ENCODE measurements around the gene GPR108.

The GPR108 gene

DNA sequence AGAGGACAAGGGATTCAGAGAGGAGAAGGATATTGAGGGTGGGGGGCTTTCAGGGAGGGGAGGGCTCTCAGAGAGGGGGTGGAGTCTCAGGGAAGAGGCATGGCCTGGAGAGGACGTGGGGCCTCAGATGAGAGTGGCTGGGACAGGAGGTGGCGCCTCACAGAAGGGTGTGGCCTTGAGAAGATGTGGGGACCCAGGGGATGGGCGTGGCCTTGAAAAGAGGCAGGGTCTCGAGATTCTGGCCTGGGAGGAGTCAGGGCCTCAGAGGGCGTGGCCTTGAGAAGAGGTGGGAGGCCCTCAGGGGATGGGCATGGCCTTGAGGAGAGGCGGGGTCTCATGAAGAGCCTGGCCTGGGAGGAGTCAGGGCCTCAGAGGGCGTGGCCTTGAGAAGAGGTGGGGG is 43.7 kb downstream of the GPR108 start:
- no peak overlapping the region for H3K27ac ChIP-seq (ENCODE audit: low read depth, low read length)
- no peaks in the 10 kb centered on the region for H3K4me1 ChIP-seq (ENCODE audit: control insufficient read depth in 1 of 2, insufficient read depth in 2 of 2, low read length in 2 of 2)
- H3K9me3 ChIP-seq (ENCODE audit: control insufficient read depth in 1 of 2, low read length in 2 of 2) = no peaks in the 10 kb centered on the region
- H3K9ac ChIP-seq (ENCODE audit: low read depth in 1 of 2, low read length in 2 of 2) = no peak overlapping the region
- H3K27me3 ChIP-seq (ENCODE audit: control insufficient read depth in 1 of 2, insufficient read depth in 2 of 2, low read length in 2 of 2) = no peaks in the 10 kb centered on the region
- no peaks in the 10 kb centered on the region for H3K36me3 ChIP-seq (ENCODE audit: control insufficient read depth in 1 of 2, insufficient read depth in 2 of 2, low read length in 2 of 2)
- no peak overlapping the region for H3K4me3 ChIP-seq (ENCODE audit: low read depth in 1 of 2, low read length in 2 of 2)

DNA sequence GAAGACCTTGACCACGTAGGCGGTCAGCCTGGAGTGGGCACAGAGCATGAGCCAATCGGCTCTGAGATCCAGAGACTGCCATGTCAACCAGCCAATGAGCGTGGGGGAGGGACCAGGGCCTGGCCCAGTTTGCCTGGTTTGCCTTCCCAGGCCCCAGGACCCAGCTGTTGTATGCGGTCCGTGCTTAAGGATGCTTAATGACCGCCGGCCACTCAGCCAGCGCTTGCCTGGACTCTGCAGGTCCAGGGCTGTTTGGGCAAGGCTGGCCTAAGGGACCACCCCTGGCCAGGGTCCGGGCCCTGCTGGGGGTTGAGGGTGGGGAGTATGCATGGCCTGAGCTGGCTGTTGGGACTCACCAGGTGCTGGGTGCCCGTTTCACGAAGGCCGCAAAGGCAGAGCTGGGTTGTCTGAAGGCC is 44.3 kb downstream of the GPR108 start:
- no peak overlapping the region for H3K9ac ChIP-seq (ENCODE audit: low read depth in 1 of 2, low read length in 2 of 2)
- no peaks in the 10 kb centered on the region for H3K36me3 ChIP-seq (ENCODE audit: control insufficient read depth in 1 of 2, insufficient read depth in 2 of 2, low read length in 2 of 2)
- H3K4me3 ChIP-seq (ENCODE audit: low read depth in 1 of 2, low read length in 2 of 2) = no peak overlapping the region
- no peak overlapping the region for H3K27ac ChIP-seq (ENCODE audit: low read depth, low read length)
- H3K27me3 ChIP-seq (ENCODE audit: control insufficient read depth in 1 of 2, insufficient read depth in 2 of 2, low read length in 2 of 2) = no peaks in the 10 kb centered on the region
- H3K4me1 ChIP-seq (ENCODE audit: control insufficient read depth in 1 of 2, insufficient read depth in 2 of 2, low read length in 2 of 2) = no peaks in the 10 kb centered on the region
- H3K9me3 ChIP-seq (ENCODE audit: control insufficient read depth in 1 of 2, low read length in 2 of 2) = no peaks in the 10 kb centered on the region

DNA sequence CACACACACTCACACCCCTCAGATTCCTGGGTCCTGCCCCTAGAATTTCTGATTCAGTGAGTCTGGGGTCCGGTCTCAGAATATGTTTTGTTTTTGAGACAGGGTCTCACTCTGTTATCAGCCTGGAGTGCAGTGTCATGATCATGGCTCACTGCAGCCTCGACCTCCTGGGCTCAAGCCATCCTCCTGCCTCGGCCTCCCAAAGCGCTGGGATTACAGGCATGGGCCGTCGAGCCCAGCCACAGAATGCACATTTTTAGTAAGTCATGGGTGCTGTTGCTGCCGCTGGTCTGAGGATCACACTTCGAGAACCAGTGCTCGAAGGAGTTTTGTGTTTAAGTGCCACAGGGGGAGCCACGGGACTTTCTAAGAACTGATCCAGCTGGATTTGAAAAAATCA is 45.4 kb downstream of the GPR108 start:
- Histone ChIP-seq H3K27ac (ENCODE audit: low read depth, low read length) (no peak overlapping the region), H3K36me3 (ENCODE audit: control insufficient read depth in 1 of 2, insufficient read depth in 2 of 2, low read length in 2 of 2) (no peaks in the 10 kb centered on the region), H3K27me3 (ENCODE audit: control insufficient read depth in 1 of 2, insufficient read depth in 2 of 2, low read length in 2 of 2) (no peaks in the 10 kb centered on the region), H3K4me3 (ENCODE audit: low read depth in 1 of 2, low read length in 2 of 2) (no peak overlapping the region), H3K4me1 (ENCODE audit: control insufficient read depth in 1 of 2, insufficient read depth in 2 of 2, low read length in 2 of 2) (no peaks in the 10 kb centered on the region), H3K9ac (ENCODE audit: low read depth in 1 of 2, low read length in 2 of 2) (no peak overlapping the region), H3K9me3 (ENCODE audit: control insufficient read depth in 1 of 2, low read length in 2 of 2) (no peaks in the 10 kb centered on the region)

DNA sequence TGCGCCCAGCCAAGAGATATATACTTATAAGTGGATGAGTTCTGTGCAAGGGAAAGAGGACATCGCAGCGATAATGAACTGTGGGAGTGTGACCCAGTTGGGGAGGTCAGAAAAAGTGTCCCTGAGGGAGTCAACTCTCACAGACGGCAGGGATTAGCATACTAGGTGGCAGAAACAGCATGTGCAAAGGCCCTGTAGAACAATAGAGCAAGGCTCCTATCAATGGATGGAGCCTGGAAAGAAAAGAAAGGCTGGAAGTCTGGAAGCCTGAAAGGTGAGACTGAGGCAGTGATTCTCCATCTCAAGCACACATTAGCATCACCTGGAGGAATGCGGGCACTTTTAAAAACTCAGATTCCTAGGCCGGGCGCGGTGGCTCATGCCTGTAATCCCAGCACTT is 46.0 kb downstream of the GPR108 start:
- Histone ChIP-seq H3K36me3 (ENCODE audit: control insufficient read depth in 1 of 2, insufficient read depth in 2 of 2, low read length in 2 of 2) (no peaks in the 10 kb centered on the region), H3K9me3 (ENCODE audit: control insufficient read depth in 1 of 2, low read length in 2 of 2) (no peaks in the 10 kb centered on the region), H3K27me3 (ENCODE audit: control insufficient read depth in 1 of 2, insufficient read depth in 2 of 2, low read length in 2 of 2) (no peaks in the 10 kb centered on the region), H3K9ac (ENCODE audit: low read depth in 1 of 2, low read length in 2 of 2) (no peak overlapping the region), H3K4me1 (ENCODE audit: control insufficient read depth in 1 of 2, insufficient read depth in 2 of 2, low read length in 2 of 2) (no peaks in the 10 kb centered on the region), H3K4me3 (ENCODE audit: low read depth in 1 of 2, low read length in 2 of 2) (no peak overlapping the region), H3K27ac (ENCODE audit: low read depth, low read length) (no peak overlapping the region)

DNA sequence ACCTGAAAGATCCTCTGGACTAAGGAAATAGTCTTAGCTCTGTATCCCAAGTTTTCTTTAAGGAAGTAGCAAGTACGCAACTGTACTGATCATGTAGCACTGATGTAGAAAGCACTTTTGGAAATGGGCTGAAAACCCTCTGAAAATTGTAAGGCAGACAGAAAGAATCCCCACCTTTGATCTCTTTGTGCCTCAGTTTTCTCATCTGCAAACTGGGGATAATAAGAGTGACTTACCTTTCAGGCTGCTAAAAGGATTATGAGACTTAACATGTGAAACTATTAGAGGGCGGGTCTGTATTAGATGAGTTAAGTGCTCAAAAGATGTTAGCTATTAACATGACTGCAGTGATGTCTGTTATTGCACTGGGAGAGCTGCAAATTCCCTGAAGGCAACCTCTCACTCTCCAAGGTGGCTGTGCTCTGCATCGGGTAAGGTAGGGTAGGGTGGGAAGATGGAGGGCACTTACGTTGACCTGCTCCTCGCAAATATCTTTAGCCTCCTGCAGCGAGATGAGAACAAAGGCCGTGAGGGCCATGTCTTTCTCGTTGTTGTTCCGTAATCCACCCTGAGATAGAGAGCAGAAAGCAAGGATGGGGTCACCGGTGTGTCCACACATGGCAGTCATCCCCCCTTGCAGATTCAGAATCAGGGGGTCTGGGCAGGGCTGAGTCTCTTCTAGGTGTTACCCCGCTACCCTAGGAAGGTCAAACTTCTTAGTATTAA is 47.1 kb downstream of the GPR108 start:
- H3K4me1 ChIP-seq (ENCODE audit: control insufficient read depth in 1 of 2, insufficient read depth in 2 of 2, low read length in 2 of 2) = no peaks in the 10 kb centered on the region
- H3K4me3 ChIP-seq (ENCODE audit: low read depth in 1 of 2, low read length in 2 of 2) = no peak overlapping the region
- H3K27me3 ChIP-seq (ENCODE audit: control insufficient read depth in 1 of 2, insufficient read depth in 2 of 2, low read length in 2 of 2) = no peaks in the 10 kb centered on the region
- H3K36me3 ChIP-seq (ENCODE audit: control insufficient read depth in 1 of 2, insufficient read depth in 2 of 2, low read length in 2 of 2) = no peaks in the 10 kb centered on the region
- H3K27ac ChIP-seq (ENCODE audit: low read depth, low read length) = no peak overlapping the region
- no peak overlapping the region for H3K9ac ChIP-seq (ENCODE audit: low read depth in 1 of 2, low read length in 2 of 2)
- H3K9me3 ChIP-seq (ENCODE audit: control insufficient read depth in 1 of 2, low read length in 2 of 2) = no peaks in the 10 kb centered on the region

DNA sequence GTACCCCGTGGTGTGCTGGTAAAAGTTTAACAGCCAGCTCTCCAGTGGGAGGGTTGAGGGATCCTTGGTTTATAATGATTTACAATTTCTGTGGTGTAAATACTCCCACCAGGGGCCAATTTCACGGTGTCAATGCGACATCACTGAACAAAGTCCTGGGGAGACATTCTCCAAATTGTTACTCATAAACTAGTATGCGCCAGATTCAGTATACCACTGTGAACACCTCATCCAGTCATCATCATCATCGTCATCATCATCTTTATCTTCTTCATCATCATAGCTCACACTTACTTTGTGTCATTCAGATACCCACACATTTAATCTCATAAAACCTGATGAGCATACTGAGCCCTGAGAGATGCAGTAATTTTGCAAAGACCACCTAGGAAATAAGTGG is 50.3 kb downstream of the GPR108 start:
- H3K4me3 ChIP-seq (ENCODE audit: low read depth in 1 of 2, low read length in 2 of 2) = no peak overlapping the region
- no peaks in the 10 kb centered on the region for H3K27me3 ChIP-seq (ENCODE audit: control insufficient read depth in 1 of 2, insufficient read depth in 2 of 2, low read length in 2 of 2)
- no peaks in the 10 kb centered on the region for H3K9me3 ChIP-seq (ENCODE audit: control insufficient read depth in 1 of 2, low read length in 2 of 2)
- H3K4me1 ChIP-seq (ENCODE audit: control insufficient read depth in 1 of 2, insufficient read depth in 2 of 2, low read length in 2 of 2) = no peaks in the 10 kb centered on the region
- no peak overlapping the region for H3K27ac ChIP-seq (ENCODE audit: low read depth, low read length)
- H3K36me3 ChIP-seq (ENCODE audit: control insufficient read depth in 1 of 2, insufficient read depth in 2 of 2, low read length in 2 of 2) = no peaks in the 10 kb centered on the region
- no peak overlapping the region for H3K9ac ChIP-seq (ENCODE audit: low read depth in 1 of 2, low read length in 2 of 2)

DNA sequence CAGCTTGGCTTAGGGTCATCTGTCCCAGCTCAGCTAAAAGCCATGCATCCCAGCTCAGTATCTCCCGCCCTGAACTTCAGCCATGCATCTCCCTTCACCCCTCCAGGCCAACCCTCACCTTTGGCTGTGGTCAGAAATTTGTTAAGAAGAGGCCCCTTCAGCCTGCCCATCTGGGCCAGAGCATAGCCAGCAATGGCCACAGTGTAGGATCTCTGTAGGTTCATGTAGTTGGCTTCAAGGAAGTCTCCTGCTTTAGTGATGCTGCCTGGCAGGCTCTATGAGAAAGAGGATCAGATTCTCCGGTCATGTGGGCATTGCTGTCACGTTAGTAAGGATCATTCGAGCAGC is 50.8 kb downstream of the GPR108 start:
- H3K9ac ChIP-seq (ENCODE audit: low read depth in 1 of 2, low read length in 2 of 2) = no peak overlapping the region
- H3K27me3 ChIP-seq (ENCODE audit: control insufficient read depth in 1 of 2, insufficient read depth in 2 of 2, low read length in 2 of 2) = no peaks in the 10 kb centered on the region
- H3K36me3 ChIP-seq (ENCODE audit: control insufficient read depth in 1 of 2, insufficient read depth in 2 of 2, low read length in 2 of 2) = no peaks in the 10 kb centered on the region
- no peaks in the 10 kb centered on the region for H3K9me3 ChIP-seq (ENCODE audit: control insufficient read depth in 1 of 2, low read length in 2 of 2)
- no peaks in the 10 kb centered on the region for H3K4me1 ChIP-seq (ENCODE audit: control insufficient read depth in 1 of 2, insufficient read depth in 2 of 2, low read length in 2 of 2)
- no peak overlapping the region for H3K27ac ChIP-seq (ENCODE audit: low read depth, low read length)
- no peak overlapping the region for H3K4me3 ChIP-seq (ENCODE audit: low read depth in 1 of 2, low read length in 2 of 2)

DNA sequence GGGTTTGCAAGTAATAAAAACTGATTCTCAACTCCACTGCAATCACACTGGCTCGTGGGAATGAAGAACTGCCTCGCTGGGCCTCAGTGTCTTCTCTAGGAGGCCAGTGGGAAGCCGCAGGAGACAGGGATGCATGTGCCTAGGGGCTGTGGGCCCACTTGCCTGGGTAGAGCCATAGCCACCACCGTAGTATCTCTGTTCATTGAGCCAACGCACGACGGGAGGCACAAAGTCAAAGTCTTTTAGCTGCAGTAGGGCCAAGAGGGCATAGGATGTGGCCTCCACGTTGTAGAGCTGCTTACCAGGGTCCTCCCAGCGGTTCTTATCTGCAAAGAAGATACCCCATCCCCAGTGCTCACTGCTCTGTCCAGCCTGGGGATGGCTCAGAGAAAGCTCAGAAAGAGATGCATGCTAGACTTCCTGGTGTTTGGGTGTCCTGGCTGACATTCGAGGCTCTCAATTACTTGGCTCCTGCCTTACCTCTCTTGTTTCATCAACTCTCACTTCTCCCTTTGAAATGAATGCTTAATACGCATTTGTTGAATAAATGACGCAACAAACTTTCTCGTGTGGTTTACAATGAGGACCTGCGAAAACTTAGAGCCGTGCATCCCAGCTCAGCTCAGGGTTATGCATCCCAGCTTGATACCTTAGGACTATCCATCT is 51.3 kb downstream of the GPR108 start:
- Histone ChIP-seq H3K27ac (ENCODE audit: low read depth, low read length) (no peak overlapping the region), H3K36me3 (ENCODE audit: control insufficient read depth in 1 of 2, insufficient read depth in 2 of 2, low read length in 2 of 2) (no peaks in the 10 kb centered on the region), H3K9ac (ENCODE audit: low read depth in 1 of 2, low read length in 2 of 2) (no peak overlapping the region), H3K27me3 (ENCODE audit: control insufficient read depth in 1 of 2, insufficient read depth in 2 of 2, low read length in 2 of 2) (no peaks in the 10 kb centered on the region), H3K9me3 (ENCODE audit: control insufficient read depth in 1 of 2, low read length in 2 of 2) (no peaks in the 10 kb centered on the region), H3K4me3 (ENCODE audit: low read depth in 1 of 2, low read length in 2 of 2) (no peak overlapping the region), H3K4me1 (ENCODE audit: control insufficient read depth in 1 of 2, insufficient read depth in 2 of 2, low read length in 2 of 2) (no peaks in the 10 kb centered on the region)

DNA sequence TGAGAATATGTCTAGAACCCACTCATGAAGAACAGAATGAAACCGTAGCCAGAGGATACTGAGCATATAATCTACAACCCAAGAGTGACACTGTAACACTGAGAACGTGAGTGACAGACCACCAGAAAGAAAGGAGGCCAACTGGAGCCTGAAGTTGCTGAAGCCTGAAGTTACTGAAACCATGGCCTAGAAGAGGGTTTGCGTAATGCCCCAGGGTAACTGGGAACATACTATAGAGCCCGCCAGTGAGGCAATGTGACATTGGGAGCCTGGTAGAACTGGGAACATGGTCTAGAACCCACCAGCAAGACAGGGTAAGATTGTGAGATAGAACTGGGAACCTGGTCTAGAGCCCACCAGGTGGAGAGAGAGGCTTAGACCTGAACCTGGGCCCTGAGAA is 51.9 kb downstream of the GPR108 start:
- Histone ChIP-seq H3K36me3 (ENCODE audit: control insufficient read depth in 1 of 2, insufficient read depth in 2 of 2, low read length in 2 of 2) (no peaks in the 10 kb centered on the region), H3K9ac (ENCODE audit: low read depth in 1 of 2, low read length in 2 of 2) (no peak overlapping the region), H3K27ac (ENCODE audit: low read depth, low read length) (no peak overlapping the region)

DNA sequence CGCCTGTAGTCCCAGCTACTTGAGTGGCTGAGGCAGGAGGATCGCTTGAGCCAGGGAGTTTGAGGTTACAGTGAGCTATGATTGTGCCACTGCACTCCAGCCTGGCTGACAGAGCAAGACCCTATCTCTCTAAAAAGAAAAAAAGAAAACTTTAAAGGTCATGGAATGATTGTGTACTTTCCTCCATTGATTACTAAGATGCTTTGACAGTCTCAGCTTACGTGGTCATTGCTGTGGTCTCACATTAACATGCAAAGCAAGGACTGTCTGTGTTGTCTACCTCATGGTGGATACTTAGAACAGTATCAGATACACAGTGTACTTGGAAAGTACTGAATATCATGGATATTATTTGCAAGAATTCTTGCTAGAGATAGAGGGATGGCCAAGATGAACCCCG is 53.4 kb downstream of the GPR108 start:
- Histone ChIP-seq H3K4me1 (ENCODE audit: control insufficient read depth in 1 of 2, insufficient read depth in 2 of 2, low read length in 2 of 2) (no peaks in the 10 kb centered on the region), H3K9ac (ENCODE audit: low read depth in 1 of 2, low read length in 2 of 2) (no peak overlapping the region), H3K36me3 (ENCODE audit: control insufficient read depth in 1 of 2, insufficient read depth in 2 of 2, low read length in 2 of 2) (no peaks in the 10 kb centered on the region), H3K27ac (ENCODE audit: low read depth, low read length) (no peak overlapping the region), H3K9me3 (ENCODE audit: control insufficient read depth in 1 of 2, low read length in 2 of 2) (no peaks in the 10 kb centered on the region), H3K4me3 (ENCODE audit: low read depth in 1 of 2, low read length in 2 of 2) (no peak overlapping the region), H3K27me3 (ENCODE audit: control insufficient read depth in 1 of 2, insufficient read depth in 2 of 2, low read length in 2 of 2) (no peaks in the 10 kb centered on the region)

More for the DNA sequence above, 51.9 kb downstream of the GPR108 start:
- Histone ChIP-seq H3K9me3 (ENCODE audit: control insufficient read depth in 1 of 2, low read length in 2 of 2) (no peaks in the 10 kb centered on the region), H3K4me3 (ENCODE audit: low read depth in 1 of 2, low read length in 2 of 2) (no peak overlapping the region), H3K27me3 (ENCODE audit: control insufficient read depth in 1 of 2, insufficient read depth in 2 of 2, low read length in 2 of 2) (no peaks in the 10 kb centered on the region), H3K4me1 (ENCODE audit: control insufficient read depth in 1 of 2, insufficient read depth in 2 of 2, low read length in 2 of 2) (no peaks in the 10 kb centered on the region)
